SK-N-SH (cell line): Measurements from ENCODE around the gene TMEM185A. TPM values are rescaled to one million over a fixed set of nuclear protein-coding genes. Genes with fewer than 3 reads are reported as not detected.

Source experiments
- CTCF ChIA-PET: fragments of 300-600, 350-600 bp; formaldehyde crosslinking; extraction: SDS; loops from one replicate; lab custom pipeline; 2021; lab: Yijun Ruan, JAX
- POLR2A ChIA-PET: fragments of 350-600 bp; sonication (Branson Sonifier 250); formaldehyde crosslinking; extraction: SDS; loops from one replicate; lab custom pipeline; 2020; ENCODE audit warnings: antibody characterized with exemption, inconsistent platforms; lab: Yijun Ruan, JAX
- DNase-seq: peaks from one replicate; pipeline ENCODE4 v3.0.0; 2012
- H2AFZ ChIP-seq: fragments of 200-600 bp; sonication (generic); 2 replicates; pipeline ENCODE4 v1.8.1; 2016; ENCODE audit warnings: antibody characterized with exemption, mild to moderate bottlenecking, low read depth
- H3F3A ChIP-seq: fragments of 200-600 bp; sonication (generic); replicated peaks from 2 replicates; pipeline ENCODE3; 2016; ENCODE audit warnings: antibody characterized with exemption, mild to moderate bottlenecking; ENCODE audit not compliant: insufficient read depth
- H3K27ac ChIP-seq, 2 experiments: fragments of 200-500 bp in 1 of 2; fragments of 200-600 bp in 1 of 2; sonication (Bioruptor generic) in 1 of 2; sonication (generic), shearing (Covaris generic) in 1 of 2; 2 replicates each; pipeline versions ENCODE4 v1.5.1 to v1.6.1; 2014 to 2016; ENCODE audit warnings: low read depth in 2 of 2, inconsistent platforms in 1 of 2, low read length in 1 of 2, mild to moderate bottlenecking in 1 of 2, mixed read lengths in 1 of 2
- H3K27me3 ChIP-seq: fragments of 200-600 bp; sonication (generic), shearing (Covaris generic); 2 replicates; pipeline ENCODE4 v1.6.1; 2016; ENCODE audit warnings: mixed run types; ENCODE audit not compliant: insufficient read depth
- H3K36me3 ChIP-seq, 2 experiments: fragments of 200-500 bp in 1 of 2; fragments of 200-600 bp in 1 of 2; sonication (Bioruptor generic) in 1 of 2; sonication (generic) in 1 of 2; replicated peaks in 1 of 2; 2 replicates each; pipeline versions ENCODE3 to v1.5.1; 2014 to 2016; ENCODE audit warnings: low read length in 1 of 2, mild to moderate bottlenecking in 1 of 2; ENCODE audit not compliant: insufficient read depth in 2 of 2, control insufficient read depth in 1 of 2
- H3K4me1 ChIP-seq, 2 experiments: fragments of 200-500 bp in 1 of 2; fragments of 200-600 bp in 1 of 2; sonication (Bioruptor generic) in 1 of 2; sonication (generic), shearing (Covaris generic) in 1 of 2; 2 replicates each; pipeline versions ENCODE4 v1.5.1 to v1.6.1; 2014 to 2016; ENCODE audit warnings: low read depth in 1 of 2, low read length in 1 of 2, mixed run types in 1 of 2; ENCODE audit not compliant: insufficient read depth in 2 of 2, control insufficient read depth in 1 of 2
- H3K4me2 ChIP-seq: fragments of 200-600 bp; sonication (generic), shearing (Covaris generic); 2 replicates; pipeline ENCODE4 v1.6.1; 2017; ENCODE audit warnings: mixed run types
- H3K4me3 ChIP-seq, 2 experiments: fragments of 200-500 bp in 1 of 2; fragments of 200-600 bp in 1 of 2; sonication (Bioruptor generic) in 1 of 2; sonication (generic), shearing (Covaris generic) in 1 of 2; 2 replicates each; pipeline versions ENCODE4 v1.5.1 to v1.8.1; 2014 to 2016; ENCODE audit warnings: low read depth in 2 of 2, inconsistent platforms in 1 of 2, low read length in 1 of 2, mild to moderate bottlenecking in 1 of 2, mixed read lengths in 1 of 2, moderate library complexity in 1 of 2
- H3K79me2 ChIP-seq: fragments of 200-600 bp; sonication (generic); 2 replicates; pipeline ENCODE4 v1.8.1; 2017; ENCODE audit warnings: mild to moderate bottlenecking; ENCODE audit not compliant: insufficient read depth
- H3K9ac ChIP-seq: fragments of 200-600 bp; sonication (generic); 2 replicates; pipeline ENCODE4 v1.6.1; 2017; ENCODE audit warnings: mixed run types
- H3K9me2 ChIP-seq: fragments of 200-600 bp; sonication (generic); 2 replicates; pipeline ENCODE4 v1.6.1; 2017; ENCODE audit warnings: mixed run types
- H3K9me3 ChIP-seq: fragments of 200-600 bp; sonication (generic); 2 replicates; pipeline ENCODE4 v1.6.1; 2017; ENCODE audit warnings: mixed run types, mild to moderate bottlenecking, moderate library complexity
- H4K20me1 ChIP-seq: fragments of 200-600 bp; sonication (generic); 2 replicates; pipeline ENCODE4 v1.6.1; 2017; ENCODE audit warnings: mild to moderate bottlenecking, mixed run types; ENCODE audit not compliant: insufficient read depth
- ELF1 ChIP-seq: IDR thresholded peaks from 2 replicates; pipeline ENCODE4 v1.4.0; 2012
- EZH2phosphoT487 ChIP-seq: fragments of 200-600 bp; sonication (generic); IDR thresholded peaks from 2 replicates; pipeline ENCODE4 v1.6.1; 2017; ENCODE audit warnings: low read depth, mixed run types, mild to moderate bottlenecking, antibody characterized with exemption, moderate library complexity, borderline replicate concordance
- GABPA ChIP-seq: IDR thresholded peaks from 2 replicates; pipeline ENCODE4 v1.4.0; 2012; ENCODE audit warnings: low read depth, mild to moderate bottlenecking
- GATA2 ChIP-seq: sonication (generic); formaldehyde crosslinking; IDR thresholded peaks from 2 replicates; pipeline ENCODE4 v1.5.0; 2020; ENCODE audit warnings: mild to moderate bottlenecking, missing genetic modification reagents
- JUND ChIP-seq: IDR thresholded peaks from 2 replicates; pipeline ENCODE4 v1.4.0; 2012
- MAX ChIP-seq: IDR thresholded peaks from 2 replicates; pipeline ENCODE4 v1.4.0; 2012; ENCODE audit warnings: low read depth
- MXI1 ChIP-seq: IDR thresholded peaks from 2 replicates; pipeline ENCODE4 v1.6.1; 2012; ENCODE audit warnings: mild to moderate bottlenecking, low read depth, low read length, improper control_type of control experiment
- NFIC ChIP-seq: IDR thresholded peaks from 2 replicates; pipeline ENCODE4 v1.4.0; 2012; ENCODE audit warnings: borderline replicate concordance
- NRF1 ChIP-seq: IDR thresholded peaks from 2 replicates; pipeline ENCODE4 v1.6.1; 2012; ENCODE audit warnings: low read depth, mild to moderate bottlenecking, low read length
- RAD21 ChIP-seq: IDR thresholded peaks from 2 replicates; pipeline ENCODE4 v1.6.1; 2012; ENCODE audit warnings: mild to moderate bottlenecking, low read length
- RCOR1 ChIP-seq: fragments of 150-350 bp; IDR thresholded peaks from 2 replicates; pipeline ENCODE4 v1.6.1; 2017; ENCODE audit warnings: antibody characterized with exemption, low read length
- RFX5 ChIP-seq: IDR thresholded peaks from 2 replicates; pipeline ENCODE4 v1.6.1; 2012; ENCODE audit warnings: mild to moderate bottlenecking, improper control_type of control experiment, low read length
- RXRA ChIP-seq: IDR thresholded peaks from 2 replicates; pipeline ENCODE4 v1.4.0; 2012; ENCODE audit warnings: low read depth, mild to moderate bottlenecking, borderline replicate concordance
- SMC3 ChIP-seq: IDR thresholded peaks from 2 replicates; pipeline ENCODE4 v1.6.1; 2012; ENCODE audit warnings: low read depth, low read length, improper control_type of control experiment
- TAF1 ChIP-seq: IDR thresholded peaks from 2 replicates; pipeline ENCODE4 v1.6.1; 2012; ENCODE audit warnings: low read depth, mild to moderate bottlenecking, low read length, moderate library complexity, borderline replicate concordance
- TCF12 ChIP-seq: IDR thresholded peaks from 2 replicates; pipeline ENCODE4 v1.4.0; 2012
- TEAD4 ChIP-seq: IDR thresholded peaks from 2 replicates; pipeline ENCODE4 v1.4.0; 2012; ENCODE audit warnings: mild to moderate bottlenecking, borderline replicate concordance; ENCODE audit not compliant: insufficient read depth
- YY1 ChIP-seq: IDR thresholded peaks from 2 replicates; pipeline ENCODE4 v1.4.0; 2012; ENCODE audit warnings: low read depth, mild to moderate bottlenecking
- WGBS: methylation state at CpG from one replicate; pipeline ENCODE4 v1.1.6; 2017; ENCODE audit warnings: low lambda C conversion rate; 5-methylcytosine and 5-hydroxymethylcytosine counted together
- polyA plus RNA-seq, 3 experiments: library from polyadenylated mRNA; depleted of rRNA; stranded (reverse); fragments of >200 nt; gene quantifications; 2 replicates each; pipeline ENCODE4 v1.2.3, GENCODE V29; 2012
- TF ChIP-seq, protein P1 (sequence below): fragments of 150-350 bp; IDR thresholded peaks from 2 replicates; pipeline ENCODE4 v1.6.1; 2017; ENCODE audit warnings: antibody characterized with exemption, low read length, low read depth, borderline replicate concordance
- TF ChIP-seq, protein P2 (sequence below): fragments of 200-600 bp; sonication (generic); IDR thresholded peaks from 2 replicates; pipeline ENCODE4 v1.6.1; 2017; ENCODE audit warnings: antibody characterized with exemption, mild to moderate bottlenecking, moderate library complexity
- TF ChIP-seq, protein P3 (sequence below): IDR thresholded peaks from 2 replicates; pipeline ENCODE4 v1.4.0; 2012; ENCODE audit warnings: low read depth, borderline replicate concordance
- TF ChIP-seq, protein P4 (sequence below): IDR thresholded peaks from 2 replicates; pipeline ENCODE4 v1.6.1; 2012; ENCODE audit warnings: mild to moderate bottlenecking, low read depth, low read length, moderate library complexity

TMEM185A gene
- polyA plus RNA-seq, 1 of the 3 experiments (the other 2 are of a cell fraction) = 11.9 TPM

DNA sequence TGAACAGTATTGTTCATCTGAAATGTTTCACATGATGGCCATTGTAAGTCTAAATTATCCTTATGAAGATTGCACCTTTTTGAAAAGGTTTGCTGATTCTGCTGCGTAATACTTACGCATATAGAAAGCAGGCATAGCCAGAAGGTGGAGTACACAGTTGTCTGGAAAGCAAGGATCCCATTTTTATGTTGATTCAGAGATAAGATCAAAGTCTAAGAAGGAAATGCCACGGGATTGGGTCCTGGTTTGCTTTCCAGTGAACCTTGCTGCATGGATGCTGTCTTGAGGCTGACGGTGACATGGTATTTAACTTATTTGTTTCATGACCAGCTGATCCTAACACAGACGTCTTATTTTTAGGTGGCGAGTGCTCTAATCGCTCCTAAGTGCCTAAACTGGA, 59.8 kb downstream of the TMEM185A start:
- Histone ChIP-seq H3K9ac (no peak overlapping the region), H2AFZ (no peak overlapping the region; the same call in 1 of the 2 replicates), H3K79me2 (no peaks in the 10 kb centered on the region), H3K9me3 (no peaks in the 10 kb centered on the region), H3K4me2 (no peak overlapping the region), H3F3A (no peaks in the 10 kb centered on the region), H3K4me3 (no peak overlapping the region), H4K20me1 (no peaks in the 10 kb centered on the region), H3K27ac (no peak overlapping the region), H3K36me3 (no peaks in the 10 kb centered on the region), H3K4me1 (no peaks in the 10 kb centered on the region), H3K27me3 (peaks cover 8% of the 10 kb centered on the region; the same call in 1 of the 2 replicates), H3K9me2 (no peaks in the 10 kb centered on the region)
- WGBS = 15% methylated on average over 7 of the region's 7 CpGs
- no peak for TF ChIP-seq RXRA
- no peak for TF ChIP-seq MAX
- no peak for TF ChIP-seq TEAD4
- TF ChIP-seq, protein P1, sequence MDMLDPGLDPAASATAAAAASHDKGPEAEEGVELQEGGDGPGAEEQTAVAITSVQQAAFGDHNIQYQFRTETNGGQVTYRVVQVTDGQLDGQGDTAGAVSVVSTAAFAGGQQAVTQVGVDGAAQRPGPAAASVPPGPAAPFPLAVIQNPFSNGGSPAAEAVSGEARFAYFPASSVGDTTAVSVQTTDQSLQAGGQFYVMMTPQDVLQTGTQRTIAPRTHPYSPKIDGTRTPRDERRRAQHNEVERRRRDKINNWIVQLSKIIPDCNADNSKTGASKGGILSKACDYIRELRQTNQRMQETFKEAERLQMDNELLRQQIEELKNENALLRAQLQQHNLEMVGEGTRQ = no peak
- no peak for TF ChIP-seq NFIC
- no peak for TF ChIP-seq ELF1
- TF ChIP-seq SMC3 = no peak
- TF ChIP-seq NRF1 = no peak
- no peak for TF ChIP-seq GATA2 (CRISPR knock-in tag)
- no peak for TF ChIP-seq RAD21
- no peak for TF ChIP-seq RCOR1
- no peak for TF ChIP-seq TAF1
- TF ChIP-seq GABPA = no peak
- TF ChIP-seq MXI1 = no peak
- TF ChIP-seq, protein P2, sequence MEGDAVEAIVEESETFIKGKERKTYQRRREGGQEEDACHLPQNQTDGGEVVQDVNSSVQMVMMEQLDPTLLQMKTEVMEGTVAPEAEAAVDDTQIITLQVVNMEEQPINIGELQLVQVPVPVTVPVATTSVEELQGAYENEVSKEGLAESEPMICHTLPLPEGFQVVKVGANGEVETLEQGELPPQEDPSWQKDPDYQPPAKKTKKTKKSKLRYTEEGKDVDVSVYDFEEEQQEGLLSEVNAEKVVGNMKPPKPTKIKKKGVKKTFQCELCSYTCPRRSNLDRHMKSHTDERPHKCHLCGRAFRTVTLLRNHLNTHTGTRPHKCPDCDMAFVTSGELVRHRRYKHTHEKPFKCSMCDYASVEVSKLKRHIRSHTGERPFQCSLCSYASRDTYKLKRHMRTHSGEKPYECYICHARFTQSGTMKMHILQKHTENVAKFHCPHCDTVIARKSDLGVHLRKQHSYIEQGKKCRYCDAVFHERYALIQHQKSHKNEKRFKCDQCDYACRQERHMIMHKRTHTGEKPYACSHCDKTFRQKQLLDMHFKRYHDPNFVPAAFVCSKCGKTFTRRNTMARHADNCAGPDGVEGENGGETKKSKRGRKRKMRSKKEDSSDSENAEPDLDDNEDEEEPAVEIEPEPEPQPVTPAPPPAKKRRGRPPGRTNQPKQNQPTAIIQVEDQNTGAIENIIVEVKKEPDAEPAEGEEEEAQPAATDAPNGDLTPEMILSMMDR = no peak
- ChIA-PET POLR2A (no interaction called here), CTCF (no interaction called here)
- no peak for DNase-seq

DNA sequence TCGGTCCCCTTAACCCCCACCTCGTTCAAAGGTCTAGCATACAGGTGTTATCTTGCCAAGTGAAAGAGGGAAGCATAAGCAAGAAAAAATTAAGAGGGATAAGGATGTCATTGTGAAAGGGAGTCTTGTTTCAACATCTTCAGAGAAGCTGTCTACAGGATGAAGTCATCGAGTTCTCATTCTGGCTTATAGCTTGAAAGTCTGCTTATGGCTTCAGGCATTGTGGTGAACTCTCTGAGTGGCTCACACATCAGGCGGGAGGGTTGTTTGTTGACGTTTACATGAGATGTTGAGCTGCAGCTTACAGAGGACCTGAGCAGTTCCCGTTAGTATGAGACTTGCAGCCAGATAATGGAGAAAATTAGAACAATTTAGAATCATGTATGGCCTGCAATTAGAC, 60.9 kb downstream of the TMEM185A start:
- H3K79me2 ChIP-seq = no peaks in the 10 kb centered on the region
- CTCF ChIA-PET = no interaction called here
- no peaks in the 10 kb centered on the region for H4K20me1 ChIP-seq
- H3K27ac ChIP-seq = no peak overlapping the region
- H3K9me3 ChIP-seq = no peaks in the 10 kb centered on the region
- H2AFZ ChIP-seq = no peak overlapping the region
- no peaks in the 10 kb centered on the region for H3K9me2 ChIP-seq
- POLR2A ChIA-PET = no interaction called here
- no peak overlapping the region for H3K9ac ChIP-seq
- H3K4me2 ChIP-seq = no peak overlapping the region
- no peak for DNase-seq
- H3F3A ChIP-seq = no peaks in the 10 kb centered on the region
- H3K4me1 ChIP-seq = no peaks in the 10 kb centered on the region
- no peak overlapping the region for H3K4me3 ChIP-seq
- WGBS = 7% methylated on average over 6 of the region's 6 CpGs
- no peaks in the 10 kb centered on the region for H3K36me3 ChIP-seq
- peaks cover 8% of the 10 kb centered on the region; the same call in 1 of the 2 replicates for H3K27me3 ChIP-seq
- no peak for TF ChIP-seq TCF12
- no peak for TF ChIP-seq RFX5
- no peak for TF ChIP-seq JUND
- no peak for TF ChIP-seq ELF1
- no peak for TF ChIP-seq SMC3
- no peak for TF ChIP-seq NRF1
- TF ChIP-seq, protein P3, sequence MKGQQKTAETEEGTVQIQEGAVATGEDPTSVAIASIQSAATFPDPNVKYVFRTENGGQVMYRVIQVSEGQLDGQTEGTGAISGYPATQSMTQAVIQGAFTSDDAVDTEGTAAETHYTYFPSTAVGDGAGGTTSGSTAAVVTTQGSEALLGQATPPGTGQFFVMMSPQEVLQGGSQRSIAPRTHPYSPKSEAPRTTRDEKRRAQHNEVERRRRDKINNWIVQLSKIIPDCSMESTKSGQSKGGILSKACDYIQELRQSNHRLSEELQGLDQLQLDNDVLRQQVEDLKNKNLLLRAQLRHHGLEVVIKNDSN = no peak
- TF ChIP-seq, protein P4, sequence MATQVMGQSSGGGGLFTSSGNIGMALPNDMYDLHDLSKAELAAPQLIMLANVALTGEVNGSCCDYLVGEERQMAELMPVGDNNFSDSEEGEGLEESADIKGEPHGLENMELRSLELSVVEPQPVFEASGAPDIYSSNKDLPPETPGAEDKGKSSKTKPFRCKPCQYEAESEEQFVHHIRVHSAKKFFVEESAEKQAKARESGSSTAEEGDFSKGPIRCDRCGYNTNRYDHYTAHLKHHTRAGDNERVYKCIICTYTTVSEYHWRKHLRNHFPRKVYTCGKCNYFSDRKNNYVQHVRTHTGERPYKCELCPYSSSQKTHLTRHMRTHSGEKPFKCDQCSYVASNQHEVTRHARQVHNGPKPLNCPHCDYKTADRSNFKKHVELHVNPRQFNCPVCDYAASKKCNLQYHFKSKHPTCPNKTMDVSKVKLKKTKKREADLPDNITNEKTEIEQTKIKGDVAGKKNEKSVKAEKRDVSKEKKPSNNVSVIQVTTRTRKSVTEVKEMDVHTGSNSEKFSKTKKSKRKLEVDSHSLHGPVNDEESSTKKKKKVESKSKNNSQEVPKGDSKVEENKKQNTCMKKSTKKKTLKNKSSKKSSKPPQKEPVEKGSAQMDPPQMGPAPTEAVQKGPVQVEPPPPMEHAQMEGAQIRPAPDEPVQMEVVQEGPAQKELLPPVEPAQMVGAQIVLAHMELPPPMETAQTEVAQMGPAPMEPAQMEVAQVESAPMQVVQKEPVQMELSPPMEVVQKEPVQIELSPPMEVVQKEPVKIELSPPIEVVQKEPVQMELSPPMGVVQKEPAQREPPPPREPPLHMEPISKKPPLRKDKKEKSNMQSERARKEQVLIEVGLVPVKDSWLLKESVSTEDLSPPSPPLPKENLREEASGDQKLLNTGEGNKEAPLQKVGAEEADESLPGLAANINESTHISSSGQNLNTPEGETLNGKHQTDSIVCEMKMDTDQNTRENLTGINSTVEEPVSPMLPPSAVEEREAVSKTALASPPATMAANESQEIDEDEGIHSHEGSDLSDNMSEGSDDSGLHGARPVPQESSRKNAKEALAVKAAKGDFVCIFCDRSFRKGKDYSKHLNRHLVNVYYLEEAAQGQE = no peak
- TF ChIP-seq EZH2phosphoT487 = no peak
- no peak for TF ChIP-seq RAD21
- TF ChIP-seq YY1 = no peak
- TF ChIP-seq, protein P1 = no peak
